ENCODE results near the gene YAP1.
"Not testable (repeated sequence)": the region's sequence is repeated elsewhere in the genome, so short reads cannot be mapped to it uniquely, and the experiment has no call there.

YAP1 gene

GRCh38 chr11:102196816-102197215 is 86.6 kb downstream of the YAP1 start:
- no peak overlapping the region for H3K4me2 ChIP-seq (ENCODE audit: low read depth, low read length)
- no peaks in the 10 kb centered on the region for H3F3A ChIP-seq (ENCODE audit: insufficient read depth, low read length)
- no peak overlapping the region for H3K4me3 ChIP-seq (ENCODE audit: low read length)
- no peak for DNase-seq
- no peaks in the 10 kb centered on the region for H3K36me3 ChIP-seq (replicated peaks; ENCODE audit: insufficient read depth, low read length)
- no peaks in the 10 kb centered on the region for H3K27me3 ChIP-seq (replicated peaks; ENCODE audit: insufficient read depth, low read length)
- H3K79me2 ChIP-seq (ENCODE audit: low read length) = no peaks in the 10 kb centered on the region
- TF ChIP-seq EZH2phosphoT487 (IDR thresholded peaks at IDR 0.05; ENCODE audit: low read length) (no peak), EZH2 (optimal IDR thresholded peaks at IDR 0.05; ENCODE audit: low read depth, low read length) (no peak), CTCF (IDR thresholded peaks at IDR 0.05; ENCODE audit: low read length) (no peak)
- no peaks in the 10 kb centered on the region for H3K9me3 ChIP-seq (replicated peaks; ENCODE audit: insufficient read depth, low read length)
- H2AFZ ChIP-seq (ENCODE audit: low read length) = no peak overlapping the region
- no peaks in the 10 kb centered on the region for H4K20me1 ChIP-seq (ENCODE audit: insufficient read depth, low read length)
- no peaks in the 10 kb centered on the region for H3K9me2 ChIP-seq (replicated peaks; ENCODE audit: insufficient read depth, low read length)
- H3K9ac ChIP-seq (ENCODE audit: low read length) = no peak overlapping the region
- no peak overlapping the region for H3K27ac ChIP-seq (ENCODE audit: low read length)
- no peaks in the 10 kb centered on the region for H3K4me1 ChIP-seq (ENCODE audit: low read length)

- no peaks in the 10 kb centered on the region for H3K27me3 ChIP-seq (replicated peaks; ENCODE audit: insufficient read depth, low read length)
- H3K9me3 ChIP-seq (replicated peaks; ENCODE audit: insufficient read depth, low read length) = no peaks in the 10 kb centered on the region
- no peak overlapping the region for H3K27ac ChIP-seq (ENCODE audit: low read length)
- no peak overlapping the region for H2AFZ ChIP-seq (ENCODE audit: low read length)
- no peaks in the 10 kb centered on the region for H4K20me1 ChIP-seq (ENCODE audit: insufficient read depth, low read length)
- TF ChIP-seq CTCF (IDR thresholded peaks at IDR 0.05; ENCODE audit: low read length) = no peak
- no peak for TF ChIP-seq EZH2 (optimal IDR thresholded peaks at IDR 0.05; ENCODE audit: low read depth, low read length)
- no peak overlapping the region for H3K4me2 ChIP-seq (ENCODE audit: low read depth, low read length)
- H3K36me3 ChIP-seq (replicated peaks; ENCODE audit: insufficient read depth, low read length) = no peaks in the 10 kb centered on the region
- H3K79me2 ChIP-seq (ENCODE audit: low read length) = no peaks in the 10 kb centered on the region
- H3F3A ChIP-seq (ENCODE audit: insufficient read depth, low read length) = no peaks in the 10 kb centered on the region
- no peaks in the 10 kb centered on the region for H3K4me1 ChIP-seq (ENCODE audit: low read length)
- no peak overlapping the region for H3K4me3 ChIP-seq (ENCODE audit: low read length)
- no peak for DNase-seq
- no peaks in the 10 kb centered on the region for H3K9me2 ChIP-seq (replicated peaks; ENCODE audit: insufficient read depth, low read length)
- H3K9ac ChIP-seq (ENCODE audit: low read length) = no peak overlapping the region
These were observed 87.5 kb downstream of the YAP1 start for GRCh38 chr11:102197670-102198139.

- DNase-seq = no peak
- TF ChIP-seq CTCF (IDR thresholded peaks at IDR 0.05; ENCODE audit: low read length) = no peak
- no peak for TF ChIP-seq EZH2 (optimal IDR thresholded peaks at IDR 0.05; ENCODE audit: low read depth, low read length)
- TF ChIP-seq EZH2phosphoT487 (IDR thresholded peaks at IDR 0.05; ENCODE audit: low read length) = no peak
- Histone ChIP-seq H3F3A (ENCODE audit: insufficient read depth, low read length) (no peaks in the 10 kb centered on the region), H3K36me3 (replicated peaks; ENCODE audit: insufficient read depth, low read length) (no peaks in the 10 kb centered on the region), H3K9ac (ENCODE audit: low read length) (no peak overlapping the region), H3K79me2 (ENCODE audit: low read length) (no peaks in the 10 kb centered on the region), H2AFZ (ENCODE audit: low read length) (no peak overlapping the region), H3K4me1 (ENCODE audit: low read length) (no peaks in the 10 kb centered on the region), H3K4me2 (ENCODE audit: low read depth, low read length) (no peak overlapping the region), H4K20me1 (ENCODE audit: insufficient read depth, low read length) (no peaks in the 10 kb centered on the region), H3K27me3 (replicated peaks; ENCODE audit: insufficient read depth, low read length) (no peaks in the 10 kb centered on the region), H3K27ac (ENCODE audit: low read length) (no peak overlapping the region), H3K4me3 (ENCODE audit: low read length) (no peak overlapping the region), H3K9me3 (replicated peaks; ENCODE audit: insufficient read depth, low read length) (no peaks in the 10 kb centered on the region), H3K9me2 (replicated peaks; ENCODE audit: insufficient read depth, low read length) (no peaks in the 10 kb centered on the region)
These were observed 89.4 kb downstream of the YAP1 start for GRCh38 chr11:102199673-102200072.

- not testable (repeated sequence) for H3K4me3 ChIP-seq (ENCODE audit: low read length); H3K9me3 ChIP-seq (replicated peaks; ENCODE audit: insufficient read depth, low read length); H3K4me2 ChIP-seq (ENCODE audit: low read depth, low read length); H4K20me1 ChIP-seq (ENCODE audit: insufficient read depth, low read length); H3K4me1 ChIP-seq (ENCODE audit: low read length); H3K9me2 ChIP-seq (replicated peaks; ENCODE audit: insufficient read depth, low read length); H3K79me2 ChIP-seq (ENCODE audit: low read length); H2AFZ ChIP-seq (ENCODE audit: low read length); DNase-seq; H3K36me3 ChIP-seq (replicated peaks; ENCODE audit: insufficient read depth, low read length); H3K9ac ChIP-seq (ENCODE audit: low read length); H3F3A ChIP-seq (ENCODE audit: insufficient read depth, low read length); H3K27me3 ChIP-seq (replicated peaks; ENCODE audit: insufficient read depth, low read length); H3K27ac ChIP-seq (ENCODE audit: low read length)
These were observed 90.1 kb downstream of the YAP1 start for GRCh38 chr11:102200325-102200724.

Data from MM.1S (cell line).